Hematopoietic multipotent progenitor cell treated with erythropoietin and hydrocortisone succinate and interleukin-3 and kit ligand, for 17 days (in vitro differentiated cells): Measurements from ENCODE around the gene RAB4A.
A peak's percentile ranks its signal among the peaks of the same experiment; 100 is the strongest.

ENCODE experiments used
- DNase-seq: peaks from one replicate; pipeline ENCODE4 v3.0.0-alpha.2; 2015; ENCODE audit warnings: low spot score

Gene RAB4A

DNA sequence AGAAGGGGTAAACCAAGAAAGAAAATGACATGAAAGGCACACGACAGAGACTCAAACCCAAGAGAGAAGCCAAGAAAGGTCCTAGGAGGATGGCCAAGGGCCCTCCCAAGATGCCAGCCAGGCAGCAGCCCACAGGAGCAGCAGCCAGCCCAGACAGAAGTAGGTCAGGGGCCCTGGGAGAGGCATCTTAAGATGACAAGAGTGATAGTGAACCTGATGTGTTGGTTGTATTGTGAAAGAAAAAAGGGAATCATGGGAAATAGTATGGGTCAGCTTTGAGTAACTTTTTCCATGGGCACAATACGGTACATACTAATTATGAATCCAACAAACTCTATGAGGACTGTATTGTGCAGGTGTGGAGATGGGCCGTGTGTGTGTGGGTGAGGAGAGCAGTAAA, 68.6 kb downstream of the RAB4A start:
- no peak for DNase-seq

DNA sequence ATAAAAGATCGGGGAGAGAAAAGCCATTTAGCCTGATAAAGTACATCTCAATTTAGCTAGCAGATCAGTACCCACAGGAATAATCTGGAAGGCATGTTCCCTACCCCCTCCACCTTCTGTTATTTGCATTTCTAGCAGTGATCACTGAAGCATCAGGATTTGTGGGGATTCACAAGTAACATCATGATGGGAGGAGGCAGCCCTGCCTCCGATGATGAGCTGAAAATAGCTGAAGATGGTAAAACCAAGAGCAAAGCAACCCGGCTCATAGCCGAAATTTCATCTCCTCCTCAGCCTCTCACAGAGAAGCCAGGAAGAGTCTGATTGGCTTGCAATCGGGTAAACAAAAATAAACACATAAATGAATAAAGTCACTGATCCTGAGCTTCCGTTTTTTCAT, 69.6 kb downstream of the RAB4A start:
- DNase-seq: no peak

GRCh38 chr1:229341774-229342655, 71.1 kb downstream of the RAB4A start:
- peak; percentile 66 for DNase-seq

- DNase-seq: no peak
These were observed 72.0 kb downstream of the RAB4A start, which contains the start of gene CCSAP for GRCh38 chr1:229342656-229343569. Gene CCSAP (minus strand): TSS chr1:229343047. CDS start chr1:229342465, 582 bp downstream.

- no peak for DNase-seq
These were observed 73.2 kb downstream of the RAB4A start for GRCh38 chr1:229344139-229344538.

DNA sequence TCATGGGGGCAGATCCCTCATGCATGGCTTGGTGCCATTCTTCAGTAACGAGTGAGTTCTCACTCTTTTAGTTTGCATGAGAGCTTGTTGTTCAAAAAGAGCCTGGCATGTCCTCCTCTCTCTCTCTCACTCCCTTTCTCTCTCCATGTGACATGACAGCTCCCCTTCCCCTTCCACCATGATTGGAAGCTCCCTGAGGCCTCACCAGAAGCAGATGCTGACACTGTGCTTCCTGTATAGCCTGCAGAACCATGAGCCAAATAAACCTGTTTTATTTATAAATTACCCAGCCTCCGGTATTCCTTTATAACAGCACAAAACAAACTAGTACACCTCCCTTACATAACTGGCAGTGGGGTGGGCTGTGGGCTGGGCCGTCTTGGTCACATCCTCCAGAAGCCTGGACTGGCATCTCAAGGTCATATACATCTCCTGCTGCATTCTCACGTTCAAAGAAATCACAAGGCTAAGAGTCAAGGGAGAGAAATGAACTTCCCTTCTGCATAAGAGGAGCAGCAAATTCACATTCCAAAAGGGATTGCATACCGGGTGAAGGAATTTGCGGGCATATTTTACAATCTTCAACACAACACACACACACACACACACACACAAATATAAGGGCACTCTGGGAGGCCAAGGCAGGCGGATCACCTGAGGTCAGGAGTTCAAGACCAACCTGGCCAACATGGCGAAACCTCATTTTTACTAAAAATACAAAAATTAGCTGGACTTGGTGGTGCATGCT, 74.2 kb downstream of the RAB4A start:
- DNase-seq: no peak

DNA sequence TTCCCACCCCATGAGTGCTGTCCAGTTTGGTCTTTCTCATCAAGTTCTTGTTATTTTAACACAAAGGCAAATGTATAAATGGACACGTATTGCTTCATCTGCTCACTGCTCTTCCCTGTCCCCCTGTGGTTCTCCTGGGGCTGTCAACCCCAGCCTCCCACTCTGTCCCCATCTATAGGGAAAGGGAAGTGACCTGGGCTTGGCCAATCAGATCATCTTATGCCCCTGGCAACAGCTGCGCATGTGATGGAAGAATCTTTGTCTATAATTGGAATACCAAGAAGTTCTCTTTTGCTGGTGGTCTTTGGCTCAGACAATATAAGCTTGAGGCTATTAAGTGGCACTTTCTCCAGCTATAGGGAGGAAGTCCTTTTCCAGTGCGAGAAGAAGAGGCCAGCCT, 76.6 kb downstream of the RAB4A start:
- no peak for DNase-seq

GRCh38 chr1:229349463-229350385, 78.8 kb downstream of the RAB4A start:
- DNase-seq: no peak

GRCh38 chr1:229352975-229353374, 82.1 kb downstream of the RAB4A start:
- DNase-seq: no peak

DNA sequence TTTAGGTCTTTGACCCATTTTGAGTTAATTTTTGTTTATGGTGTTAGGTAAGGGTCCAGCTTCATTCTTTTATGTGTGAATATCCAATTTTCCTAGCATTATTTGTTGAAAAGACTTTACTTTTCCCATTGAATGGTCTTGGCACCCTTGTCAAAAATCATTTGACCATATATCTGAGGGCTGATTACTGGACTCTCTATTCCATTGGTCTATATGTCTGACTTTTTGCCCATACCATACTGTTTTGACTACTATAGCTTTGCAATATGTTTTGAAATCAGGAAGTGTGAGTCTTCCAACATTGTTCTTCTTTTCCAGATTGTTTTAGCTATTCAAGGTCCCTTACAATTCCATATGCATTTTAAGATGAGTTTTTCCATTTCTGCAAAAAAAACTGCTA, 83.3 kb downstream of the RAB4A start:
- no peak for DNase-seq
